Measurements from ENCODE around the gene TTC21A.

The TTC21A gene

GRCh38 chr3:39136533-39137434, 29.3 kb downstream of the TTC21A start:
- DNase-seq (ENCODE audit: low spot score), result no peak

GRCh38 chr3:39137435-39137936, 30.0 kb downstream of the TTC21A start:
- DNase-seq (ENCODE audit: low spot score), result no peak

- no peak for DNase-seq (ENCODE audit: low spot score)
These were observed 30.7 kb downstream of the TTC21A start for GRCh38 chr3:39137991-39138803.

DNA sequence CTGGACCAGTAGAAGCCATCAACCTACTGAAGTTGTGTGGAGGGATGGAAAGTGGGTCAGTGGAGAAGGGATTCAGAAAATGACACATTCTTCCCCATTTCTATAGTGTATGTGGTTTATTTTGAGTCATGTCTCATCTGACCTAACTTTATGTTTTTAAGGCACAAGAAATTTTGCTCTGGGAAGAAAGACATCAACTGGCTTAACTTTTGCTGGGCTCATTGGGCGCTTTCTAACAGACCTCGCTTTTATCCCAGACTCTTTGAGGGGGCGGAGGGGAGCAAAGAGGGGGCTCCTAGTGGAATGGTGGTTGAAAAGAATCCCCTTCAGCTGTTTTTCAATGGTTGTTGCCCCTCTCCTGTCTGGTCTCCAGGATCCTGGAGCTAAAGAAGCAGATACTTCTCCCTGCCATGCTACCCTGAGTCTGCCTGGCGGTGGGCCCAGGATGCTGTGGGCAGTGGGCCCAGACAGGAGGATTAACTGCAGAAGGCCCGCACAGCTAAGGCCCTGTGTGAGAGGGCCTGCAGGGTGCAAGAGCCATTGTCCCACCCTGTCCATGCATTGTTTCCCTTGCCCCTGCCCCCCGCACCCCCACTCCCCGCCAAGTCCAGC, 31.4 kb downstream of the TTC21A start:
- no peak for DNase-seq (ENCODE audit: low spot score)

GRCh38 chr3:39139442-39139841, 32.0 kb downstream of the TTC21A start:
- DNase-seq (ENCODE audit: low spot score), result no peak

- no peak for DNase-seq (ENCODE audit: low spot score)
These were observed 33.0 kb downstream of the TTC21A start for GRCh38 chr3:39140341-39140971.

- DNase-seq (ENCODE audit: low spot score), result no peak
These were observed 33.9 kb downstream of the TTC21A start for GRCh38 chr3:39141171-39141995.

DNA sequence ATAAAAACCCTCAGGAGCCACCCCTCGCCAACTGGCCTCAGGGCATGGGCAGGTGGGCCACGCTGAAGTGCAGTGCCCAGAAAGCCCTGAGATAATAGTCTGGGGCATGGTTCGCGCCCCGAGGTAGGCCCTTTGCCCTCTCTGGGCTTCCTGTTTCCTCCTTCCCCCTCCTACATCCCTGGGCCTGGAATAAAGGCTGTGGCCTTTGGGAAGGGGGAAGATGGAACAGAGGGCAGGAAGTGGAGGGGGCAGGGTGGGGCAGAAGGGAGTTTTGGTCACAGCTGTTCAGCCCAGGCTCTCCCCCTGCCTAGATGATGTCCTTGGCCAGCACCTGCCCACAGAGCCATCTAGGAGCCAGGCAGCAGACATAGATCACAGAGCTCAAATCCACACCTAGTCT, 34.6 kb downstream of the TTC21A start:
- DNase-seq (ENCODE audit: low spot score), result no peak

DNA sequence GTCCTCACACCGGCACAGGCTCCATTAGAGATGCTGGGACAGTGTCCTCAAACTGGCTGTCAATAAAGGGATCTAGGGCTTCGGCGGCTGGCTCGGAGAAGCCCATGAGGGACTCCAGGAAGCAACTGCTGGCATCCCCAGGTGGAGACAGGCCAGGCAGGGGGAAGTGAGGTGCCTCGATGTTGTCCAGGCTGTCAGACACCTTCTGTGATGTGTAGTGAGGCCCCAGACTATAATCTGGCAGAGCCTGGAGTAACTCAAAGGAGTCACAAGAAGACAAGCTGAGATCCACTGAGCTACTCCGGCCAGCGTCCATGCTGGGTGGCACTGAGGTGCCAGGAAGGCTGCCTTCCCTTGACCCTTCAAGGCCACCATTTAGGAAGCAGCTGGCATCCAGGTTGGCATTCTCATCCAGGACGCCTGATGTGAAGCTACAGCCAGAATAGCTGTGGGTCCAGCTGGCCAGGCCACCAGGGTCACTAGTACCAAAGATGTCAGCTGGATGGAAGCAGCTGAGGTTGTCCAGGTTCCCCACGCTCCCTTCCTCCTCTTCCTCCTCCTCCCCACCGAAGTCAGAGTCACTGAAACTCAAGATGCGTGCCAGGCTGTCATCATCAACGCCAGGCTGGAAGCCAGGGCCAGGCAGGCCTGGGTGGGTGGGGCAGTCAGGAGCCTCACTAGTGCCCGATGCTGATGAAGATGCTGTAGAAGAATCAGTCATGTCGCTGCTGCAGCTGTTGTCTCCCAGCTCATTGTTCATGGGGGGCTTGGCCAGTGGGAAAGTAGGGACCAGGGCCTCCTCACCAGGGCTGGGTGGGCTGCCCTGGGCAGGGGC, 35.8 kb downstream of the TTC21A start:
- no peak for DNase-seq (ENCODE audit: low spot score)

- no peak for DNase-seq (ENCODE audit: low spot score)
These were observed 36.7 kb downstream of the TTC21A start for GRCh38 chr3:39144095-39144747.

DNA sequence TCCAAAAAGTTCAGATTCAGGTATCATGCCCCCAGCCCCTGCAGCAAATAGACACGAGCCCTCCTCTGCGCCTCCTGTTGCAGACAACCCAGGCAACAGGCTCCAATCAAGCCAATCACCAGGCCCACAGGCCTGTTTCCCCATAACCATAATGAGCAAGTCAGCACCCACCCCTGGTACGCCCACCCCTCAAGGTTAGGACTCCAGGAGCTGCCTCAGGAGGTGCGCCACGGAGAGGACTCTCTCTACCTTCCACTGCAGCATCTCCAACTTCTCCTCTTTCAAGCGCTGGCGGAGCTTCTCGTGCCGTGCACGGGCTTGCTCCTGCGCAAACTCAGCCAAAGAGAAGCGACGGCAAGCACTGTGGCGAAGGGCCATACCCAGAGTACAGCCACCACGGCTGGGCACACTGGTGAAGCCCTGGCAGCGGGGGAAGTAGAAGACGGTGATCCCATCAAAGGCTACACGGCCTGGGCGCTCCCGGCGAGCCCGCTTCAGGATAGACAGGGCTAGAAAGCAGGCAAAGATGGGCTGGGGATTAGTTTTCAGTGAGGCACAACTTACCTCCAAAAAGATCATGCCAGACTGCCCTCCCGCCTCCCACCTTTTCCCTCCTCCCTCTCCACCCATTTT, 37.4 kb downstream of the TTC21A start:
- no peak for DNase-seq (ENCODE audit: low spot score)

DNA sequence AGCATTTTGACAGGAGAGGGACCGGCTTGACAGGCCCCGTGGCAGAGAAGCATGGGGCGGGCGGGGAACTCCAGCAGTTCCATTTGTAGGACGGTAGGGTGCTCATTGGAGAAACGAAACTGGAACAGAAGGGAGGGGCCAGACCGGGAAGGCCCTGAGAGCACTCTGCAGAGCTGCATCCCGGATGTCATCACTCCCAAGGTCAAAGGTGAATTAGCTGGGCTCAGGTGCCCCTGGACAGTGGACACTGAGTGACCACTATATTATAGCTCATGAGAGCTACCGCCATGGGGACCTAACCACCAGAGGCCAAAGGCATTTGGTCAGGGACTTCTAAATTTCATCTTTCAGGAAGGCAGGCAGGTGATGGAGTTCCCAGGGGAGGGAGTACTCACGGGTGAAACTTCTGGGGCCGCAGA, 38.6 kb downstream of the TTC21A start:
- DNase-seq (ENCODE audit: low spot score), result no peak

DNA sequence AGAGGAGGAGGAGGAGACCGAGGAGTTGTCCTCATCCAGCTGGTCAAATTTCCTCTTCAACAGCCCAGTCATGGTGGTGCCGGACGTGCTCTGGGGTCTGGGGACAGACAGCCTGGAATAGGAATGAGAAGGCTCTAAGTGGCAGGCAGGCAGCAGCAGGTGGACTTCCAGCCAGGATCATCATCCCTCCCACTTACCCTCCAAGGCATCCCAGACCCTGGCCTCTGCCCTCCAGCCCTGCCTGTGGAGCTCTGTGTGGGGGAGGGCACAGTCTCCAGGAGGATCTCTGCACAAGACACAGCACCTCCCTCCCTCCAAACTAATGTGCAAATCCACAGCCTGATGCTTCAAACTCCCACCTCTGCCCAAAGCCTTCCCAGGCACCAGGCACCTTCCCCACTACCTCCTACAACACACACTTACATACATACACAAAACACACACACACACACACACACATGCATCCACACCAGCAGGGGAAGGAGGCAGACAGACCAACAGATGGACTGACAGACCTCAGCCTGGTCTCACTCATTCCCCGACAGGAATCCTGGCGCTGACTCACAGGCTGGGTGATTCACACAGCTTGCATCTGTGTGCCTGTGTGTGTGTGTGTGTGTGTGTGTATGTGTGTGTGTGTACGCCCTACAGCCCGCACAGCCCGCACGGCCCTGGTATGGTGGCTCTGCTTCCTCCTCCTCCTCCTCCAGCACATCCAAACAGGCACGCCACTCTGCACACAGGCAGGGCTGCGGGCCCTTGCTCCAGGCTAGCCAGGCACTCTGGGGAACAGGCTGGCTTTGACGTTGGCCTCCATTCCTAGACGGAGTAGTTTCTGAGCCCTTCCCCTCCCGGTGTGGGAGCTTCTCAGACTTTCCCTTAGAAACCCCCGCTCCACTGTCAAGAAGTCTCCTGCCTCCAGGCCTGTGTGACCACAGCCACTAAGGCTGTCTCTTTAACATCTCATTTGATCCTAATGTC, 39.4 kb downstream of the TTC21A start:
- DNase-seq (ENCODE audit: low spot score), result no peak

- no peak for DNase-seq (ENCODE audit: low spot score)
These were observed 40.4 kb downstream of the TTC21A start for GRCh38 chr3:39147711-39148434.

DNA sequence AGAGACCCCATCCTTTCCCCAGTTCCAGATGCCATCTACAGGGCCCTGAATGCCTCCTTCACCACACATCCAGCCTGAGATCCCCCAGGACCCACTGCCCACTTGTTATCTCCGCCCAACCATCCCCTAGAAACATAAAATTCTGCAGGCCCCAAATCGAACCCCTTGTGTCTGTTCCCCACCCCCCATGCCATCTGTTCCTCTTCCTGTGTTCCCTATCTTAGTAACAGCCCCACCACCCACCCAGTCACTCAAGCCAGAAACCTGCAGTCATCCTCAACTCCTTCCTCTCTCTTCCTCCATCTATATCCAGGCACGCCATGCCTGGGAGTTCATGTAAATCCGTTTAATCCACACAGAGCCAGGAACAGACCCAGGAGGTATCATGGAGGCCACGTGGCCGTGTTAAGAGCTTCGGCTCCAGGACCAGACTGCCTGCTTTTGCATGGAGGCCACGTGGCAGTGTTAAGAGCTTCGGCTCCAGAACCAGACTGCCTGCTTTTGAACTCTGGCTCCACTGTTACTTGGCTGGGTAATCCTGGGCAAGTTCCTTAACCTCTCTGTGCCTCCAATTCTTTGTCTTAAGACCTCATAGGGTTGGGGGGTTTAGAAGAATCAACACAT, 41.1 kb downstream of the TTC21A start:
- DNase-seq (ENCODE audit: low spot score), result no peak

DNA sequence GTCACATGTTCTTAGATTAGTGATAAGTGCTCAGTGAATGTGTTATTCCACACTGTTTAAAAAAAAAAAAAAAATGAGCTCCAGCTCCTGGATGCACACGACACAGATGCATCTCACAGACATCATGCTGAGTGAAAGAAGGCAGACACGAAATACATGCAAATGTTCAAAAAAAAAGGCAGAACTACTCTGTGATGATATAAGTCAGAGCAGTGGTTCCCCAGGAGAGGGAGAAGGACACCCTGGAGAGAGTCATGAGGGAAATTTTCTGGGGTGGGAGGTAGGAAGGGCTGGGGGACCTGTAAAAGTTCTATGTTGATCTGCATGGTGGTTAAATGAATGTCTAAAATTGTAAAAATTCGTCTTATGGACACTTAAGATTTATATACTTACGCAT, 41.6 kb downstream of the TTC21A start:
- no peak for DNase-seq (ENCODE audit: low spot score)

All from pons (tissue), 1 donor.